Stimulated activated CD4-positive, alpha-beta T cell treated with anti-CD3 and anti-CD28 coated beads, Interleukin-15, amount 100 ng/mL, for 24 hours (primary cell): ENCODE data around the gene ZCCHC18.
"Not testable (repeated sequence)": the region's sequence is repeated elsewhere in the genome, so short reads cannot be mapped to it uniquely, and the experiment has no call there.

Experiments
- DNase-seq: peaks from one replicate; pipeline ENCODE4 v3.0.0-alpha.2; 2020

The ZCCHC18 gene

DNA sequence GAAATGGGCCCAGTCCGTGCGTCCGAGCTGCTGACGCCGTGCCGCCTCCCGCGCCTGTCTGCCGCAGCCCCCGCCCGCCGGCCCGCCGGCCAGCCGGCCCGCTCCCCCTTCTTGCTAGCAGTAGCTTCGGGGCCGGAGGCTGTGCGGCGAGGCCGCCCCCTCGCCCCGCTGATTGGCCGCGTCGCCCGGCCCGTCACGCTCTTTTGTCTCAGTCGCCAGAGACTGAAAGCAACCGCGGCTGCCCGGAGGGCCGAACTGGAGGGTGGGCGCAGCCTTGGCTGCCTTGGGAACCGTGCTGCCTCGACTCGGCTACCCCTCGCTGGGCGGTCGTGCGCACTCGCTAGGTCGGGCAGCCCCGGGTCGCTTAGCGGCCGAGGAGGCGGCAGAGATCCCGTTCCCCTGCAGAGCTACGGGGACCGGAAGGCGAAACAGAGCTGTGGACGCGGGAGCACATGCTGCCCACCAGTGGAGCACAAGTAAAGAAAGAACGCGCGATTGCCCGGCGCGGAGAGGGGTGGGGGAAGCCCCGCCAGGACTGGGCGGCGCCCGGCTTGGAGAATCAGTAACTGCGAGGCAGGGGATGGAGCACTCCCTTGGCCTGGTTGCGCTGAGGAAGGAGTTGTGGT is at the start of gene ZCCHC18:
TSS of gene ZCCHC18 (plus strand) at position 198 of the 626 bp plus-strand sequence. CDS start 1,589 bp downstream, outside the sequence.
- peak; percentile 48 for DNase-seq

DNA sequence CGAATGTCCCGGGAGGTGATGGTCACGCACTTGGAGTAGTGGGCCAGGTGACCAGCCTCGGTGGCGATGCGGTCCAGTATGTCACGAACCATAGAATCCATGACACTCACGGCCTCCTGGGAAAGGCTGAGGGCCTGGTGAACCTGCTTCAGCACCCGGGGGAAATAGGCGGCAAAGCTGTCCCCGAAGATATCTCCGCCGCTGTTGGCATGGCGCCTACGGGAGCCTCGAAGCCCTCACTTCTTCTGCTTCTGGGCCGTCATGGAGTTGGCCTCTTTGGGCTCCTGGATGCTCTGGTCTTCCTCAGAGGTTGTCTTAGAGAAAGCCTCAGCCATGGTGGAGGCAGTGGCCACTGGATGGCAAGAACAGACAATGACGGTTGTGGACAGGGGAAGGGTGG is 49.7 kb upstream of the ZCCHC18 start:
- DNase-seq: not testable (repeated sequence)

DNA sequence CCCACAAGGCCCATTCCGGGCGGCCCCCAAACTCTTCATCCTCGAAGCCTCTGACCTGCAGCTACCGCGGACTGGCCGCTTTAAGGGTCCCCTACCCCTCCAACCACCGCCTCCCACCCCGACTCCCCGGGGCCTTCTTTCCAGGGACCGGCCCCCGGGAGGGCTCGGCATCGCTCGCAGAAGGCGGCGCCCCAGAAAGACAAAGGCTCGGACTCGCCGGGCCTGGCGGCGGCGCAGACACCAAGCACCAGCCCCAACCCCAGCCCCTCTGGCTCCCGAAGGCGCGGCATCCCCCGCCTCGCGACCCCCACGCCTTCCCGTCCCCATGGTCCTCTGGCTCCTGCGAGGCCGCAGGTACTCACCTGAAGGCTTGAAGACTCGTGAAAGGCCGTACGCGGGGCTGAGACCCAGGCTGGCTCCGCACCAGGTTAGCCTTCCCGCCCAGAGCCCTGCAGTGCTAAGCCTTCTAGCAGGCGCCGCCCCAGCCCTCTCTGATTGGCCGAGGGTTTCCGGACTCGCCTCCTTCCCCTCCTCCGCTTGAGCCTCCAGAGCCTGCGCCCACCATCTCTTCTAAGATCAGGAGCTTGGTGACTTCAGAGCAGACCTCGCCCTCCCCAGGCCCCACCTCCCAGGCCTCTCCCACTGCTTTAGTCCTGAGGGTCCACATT is 36.4 kb upstream of the ZCCHC18 start, which contains the start of gene TMSB15C:
TSS of gene TMSB15C (minus strand) at position 459 of the 668 bp plus-strand sequence.
- not testable (repeated sequence) for DNase-seq

DNA sequence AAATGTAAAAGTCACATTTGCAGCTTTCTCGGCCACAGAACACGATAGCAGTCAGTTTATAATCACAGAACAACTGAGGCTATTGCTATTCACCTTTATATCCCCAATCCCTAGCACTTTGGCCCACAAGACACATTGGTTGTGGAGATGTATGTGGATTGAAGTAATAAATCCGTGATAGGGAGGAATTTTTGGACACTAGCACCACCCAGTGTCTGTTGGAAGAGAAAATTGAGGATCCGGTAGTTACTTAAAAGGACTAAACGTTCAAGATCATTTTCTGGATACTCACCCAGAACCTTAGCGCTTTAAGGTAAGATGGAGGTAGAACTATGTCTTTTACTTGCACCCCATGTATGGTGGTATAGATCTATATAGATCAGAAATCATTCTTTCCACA is 34.5 kb upstream of the ZCCHC18 start:
- DNase-seq: not testable (repeated sequence)

DNA sequence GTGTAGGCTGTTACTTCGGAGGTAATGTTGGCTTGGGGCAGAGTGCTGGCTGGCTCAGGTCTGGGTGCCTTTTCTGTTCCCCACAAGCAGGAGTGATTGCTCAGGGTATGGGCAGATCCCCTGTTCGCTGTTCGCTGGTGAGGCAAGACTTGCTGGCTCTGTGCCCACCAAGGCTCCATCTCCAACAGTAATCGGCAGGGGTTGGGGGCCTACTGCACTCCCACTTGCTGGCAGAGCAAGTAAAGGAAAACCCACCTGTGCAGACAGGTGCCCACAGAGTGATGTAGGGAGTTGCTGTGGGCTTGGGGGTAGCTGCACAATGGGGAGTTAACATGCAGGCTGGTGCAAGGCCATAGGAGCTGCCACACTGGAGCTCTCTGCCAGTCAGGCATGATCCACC is 28.3 kb upstream of the ZCCHC18 start:
- DNase-seq: no peak

DNA sequence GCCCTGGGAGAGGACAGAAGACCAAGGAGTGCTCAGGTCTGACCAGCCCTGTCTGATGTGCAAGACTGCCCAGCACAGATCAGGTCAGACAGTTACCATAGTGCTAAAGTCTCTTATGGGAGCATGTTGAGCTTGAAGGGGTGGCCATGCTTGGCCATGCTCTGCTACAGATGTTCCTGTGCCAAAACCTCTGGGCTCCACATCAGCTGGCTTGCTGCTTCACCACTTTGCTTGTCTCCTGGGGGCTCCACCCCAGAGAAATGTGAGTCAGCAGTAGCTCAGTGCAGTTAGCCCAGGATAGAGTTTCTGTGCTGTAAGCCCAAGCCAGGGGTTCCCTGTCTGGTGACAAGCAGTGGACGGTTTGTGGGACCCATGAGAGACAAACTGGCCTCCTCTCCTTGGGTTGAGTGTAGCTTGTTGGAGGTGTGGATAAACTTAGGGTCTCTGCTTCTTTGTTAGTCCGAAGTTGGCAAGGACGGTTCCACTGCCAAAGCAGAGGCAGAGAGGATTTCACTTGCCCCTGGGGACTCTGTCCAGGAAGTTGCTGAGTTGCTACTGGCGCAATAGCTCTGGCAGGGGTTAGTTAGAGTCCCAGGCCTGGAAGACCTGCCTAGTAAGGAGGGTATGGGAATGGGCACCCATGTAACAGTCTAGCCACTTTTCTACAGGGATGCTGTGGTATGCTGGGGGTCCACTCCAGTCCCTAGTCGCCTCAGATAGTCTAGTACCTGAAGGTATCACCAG is 27.6 kb upstream of the ZCCHC18 start:
- no peak for DNase-seq

DNA sequence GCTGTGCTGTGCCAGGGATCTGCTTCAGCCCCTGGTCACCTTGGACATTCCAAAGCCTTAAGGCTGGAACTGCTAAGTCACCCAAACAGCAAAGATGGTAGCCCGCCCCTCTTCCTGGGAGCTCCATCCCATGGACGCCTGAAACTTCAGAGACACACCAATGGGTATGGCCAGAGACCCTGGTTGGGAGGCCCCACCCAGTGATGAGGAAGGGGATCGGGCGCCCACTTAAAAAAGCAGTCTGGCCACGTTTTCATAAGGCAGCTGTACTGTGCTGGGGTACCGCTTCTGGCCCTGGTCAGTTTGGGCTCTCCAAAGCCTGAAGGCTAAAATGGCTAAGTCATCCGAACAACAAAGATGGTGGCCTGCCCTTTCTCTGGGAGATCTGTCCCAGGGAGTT is 26.8 kb upstream of the ZCCHC18 start:
- DNase-seq: no peak

DNA sequence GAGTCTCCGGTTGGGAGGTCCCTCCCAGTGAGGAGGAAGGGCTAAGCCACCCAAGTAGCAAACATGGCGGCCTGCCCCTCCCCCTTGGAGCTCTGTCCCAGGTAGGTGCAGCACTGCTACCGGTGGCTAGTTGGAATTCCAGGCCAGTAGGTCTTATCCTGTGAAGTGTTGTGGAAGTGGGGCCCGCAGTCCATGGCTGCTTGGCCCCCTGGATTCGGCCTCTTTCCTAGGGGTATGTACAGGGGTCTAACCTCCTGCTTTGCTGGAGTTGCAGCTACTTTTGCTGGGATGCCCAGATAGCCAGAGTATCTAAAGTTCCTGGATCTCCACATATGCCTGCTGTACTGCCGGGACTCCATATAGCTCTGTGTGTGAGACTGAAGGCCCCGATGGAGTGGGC is 26.4 kb upstream of the ZCCHC18 start:
- DNase-seq: no peak

DNA sequence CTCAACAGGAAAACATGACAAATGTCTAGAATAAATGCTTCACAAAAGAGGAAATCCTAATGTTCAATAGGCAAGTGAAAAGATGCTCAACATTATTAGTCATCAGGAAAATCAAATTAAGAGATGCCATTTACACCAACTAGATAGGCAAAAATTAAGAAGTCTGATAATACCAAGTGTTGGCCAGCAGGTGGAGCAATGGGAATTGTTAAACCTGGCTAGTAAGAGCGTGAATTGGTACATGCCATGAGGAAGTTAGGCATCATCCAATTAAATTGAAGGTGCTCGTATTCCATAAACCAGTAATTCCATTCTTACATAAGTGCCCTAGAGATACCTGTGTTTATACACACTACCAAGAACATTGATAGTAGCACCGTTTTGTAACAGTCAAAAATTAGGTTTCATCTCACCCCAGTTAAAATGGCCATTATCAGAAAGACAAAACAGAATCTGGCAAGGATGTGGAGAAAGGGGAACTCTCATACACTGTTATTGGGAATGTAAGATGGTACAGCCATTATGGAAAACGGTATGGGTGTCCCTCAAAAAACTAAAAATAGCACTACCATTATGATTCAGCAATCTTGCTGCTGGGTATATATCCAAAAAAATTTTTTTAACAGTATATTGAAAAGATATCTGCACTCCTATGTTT is 14.0 kb upstream of the ZCCHC18 start:
- DNase-seq: peak; percentile 54

DNA sequence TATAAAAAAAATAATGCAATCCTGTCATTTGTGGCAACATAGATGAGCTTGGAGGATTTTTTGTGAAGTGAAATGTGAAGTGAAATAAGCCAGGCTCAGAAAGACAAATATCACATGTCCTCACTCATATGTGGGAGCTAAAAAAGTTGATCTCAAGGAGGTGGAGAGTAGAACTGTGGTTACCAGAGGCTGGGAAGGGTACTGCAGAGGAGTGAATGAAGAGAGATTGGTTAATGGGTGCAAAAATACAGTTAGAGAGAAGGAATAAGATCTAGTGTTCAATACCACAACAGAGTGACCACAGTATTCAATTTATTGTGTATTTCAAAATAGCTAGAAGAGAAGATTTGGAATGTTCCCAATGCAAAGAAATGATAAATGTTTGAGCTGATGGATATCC is 13.4 kb upstream of the ZCCHC18 start:
- no peak for DNase-seq

DNA sequence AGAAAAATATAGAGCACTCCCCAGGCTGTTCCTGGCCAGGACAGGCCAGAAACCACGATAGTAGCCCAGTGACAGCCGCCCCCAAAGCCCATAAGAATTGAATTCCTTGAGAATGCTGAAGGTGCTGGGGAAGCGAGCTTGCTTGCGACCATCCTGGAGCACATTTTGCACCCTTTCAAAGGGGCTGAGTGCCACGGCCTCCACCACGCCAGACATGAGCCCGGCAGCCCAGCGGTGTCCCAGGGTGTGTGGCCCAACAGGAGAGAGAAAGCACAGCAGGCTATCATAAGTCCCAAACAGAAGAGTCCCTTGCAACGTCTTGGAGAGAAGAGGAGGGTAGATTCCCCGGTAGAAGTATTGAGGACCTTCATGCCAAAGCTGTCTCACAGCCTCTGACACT is 7.6 kb upstream of the ZCCHC18 start:
- DNase-seq: no peak

DNA sequence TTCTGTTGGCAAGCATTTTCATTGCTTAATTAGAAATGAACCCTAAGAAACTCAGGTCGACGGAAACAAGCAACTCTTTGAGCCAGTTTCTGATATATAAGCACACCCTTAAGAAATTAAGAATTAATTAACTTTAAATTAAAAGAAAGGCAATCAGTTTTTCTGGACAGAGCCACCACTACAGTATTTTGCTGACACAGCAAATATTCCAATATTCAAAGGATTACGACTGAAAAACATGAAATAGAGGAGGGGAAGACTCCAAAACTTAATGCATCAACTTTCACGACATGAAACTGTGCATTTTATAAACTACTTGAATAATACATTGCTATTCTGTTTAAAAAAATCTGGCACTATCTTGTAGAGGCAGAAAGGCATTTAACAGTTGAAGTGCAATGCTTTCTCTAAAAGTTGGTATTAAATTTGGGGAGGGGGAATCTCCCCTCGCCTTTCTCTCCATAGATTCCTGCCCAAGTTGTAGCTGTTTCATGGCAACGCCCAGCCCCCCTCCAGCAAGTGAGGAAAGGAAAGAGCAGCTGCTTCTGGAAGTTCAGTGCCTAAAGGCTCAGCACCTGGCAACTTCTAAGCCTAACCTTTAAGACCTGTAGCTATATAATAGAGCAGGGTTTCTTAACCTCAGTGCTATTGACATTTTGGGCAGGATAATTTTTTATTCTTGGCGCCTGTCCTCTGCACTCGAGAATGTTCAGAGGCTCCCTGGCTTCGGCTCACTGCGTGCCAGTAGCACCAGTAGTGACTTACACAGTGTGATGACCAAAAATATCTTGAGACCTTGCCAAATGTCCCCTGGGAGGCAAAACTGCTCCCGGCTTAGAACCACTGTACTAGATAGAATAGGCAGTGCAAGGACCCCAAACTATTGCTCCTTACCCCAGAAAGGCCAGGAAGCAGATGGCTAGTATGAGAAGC is 6.7 kb upstream of the ZCCHC18 start:
- DNase-seq: no peak

DNA sequence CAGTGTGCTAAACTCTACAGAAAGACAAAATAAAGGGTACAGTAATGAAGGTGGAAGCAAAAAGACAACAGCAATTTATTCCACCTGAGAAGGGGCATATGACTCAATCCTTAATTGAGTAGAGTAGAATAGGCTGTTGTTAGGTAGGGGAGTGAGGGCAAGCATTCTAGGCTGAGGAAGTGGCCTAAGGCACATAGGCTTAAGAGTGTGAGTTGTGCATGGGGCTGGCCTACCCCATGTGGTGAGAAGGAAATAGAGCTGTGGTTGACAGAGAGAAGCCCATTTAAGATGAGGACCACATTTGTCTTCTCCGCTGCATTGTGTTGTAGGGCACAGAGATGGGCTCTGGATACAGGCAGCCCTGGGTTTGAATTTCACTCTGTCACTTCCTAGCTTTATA is 3.4 kb upstream of the ZCCHC18 start:
- no peak for DNase-seq

DNA sequence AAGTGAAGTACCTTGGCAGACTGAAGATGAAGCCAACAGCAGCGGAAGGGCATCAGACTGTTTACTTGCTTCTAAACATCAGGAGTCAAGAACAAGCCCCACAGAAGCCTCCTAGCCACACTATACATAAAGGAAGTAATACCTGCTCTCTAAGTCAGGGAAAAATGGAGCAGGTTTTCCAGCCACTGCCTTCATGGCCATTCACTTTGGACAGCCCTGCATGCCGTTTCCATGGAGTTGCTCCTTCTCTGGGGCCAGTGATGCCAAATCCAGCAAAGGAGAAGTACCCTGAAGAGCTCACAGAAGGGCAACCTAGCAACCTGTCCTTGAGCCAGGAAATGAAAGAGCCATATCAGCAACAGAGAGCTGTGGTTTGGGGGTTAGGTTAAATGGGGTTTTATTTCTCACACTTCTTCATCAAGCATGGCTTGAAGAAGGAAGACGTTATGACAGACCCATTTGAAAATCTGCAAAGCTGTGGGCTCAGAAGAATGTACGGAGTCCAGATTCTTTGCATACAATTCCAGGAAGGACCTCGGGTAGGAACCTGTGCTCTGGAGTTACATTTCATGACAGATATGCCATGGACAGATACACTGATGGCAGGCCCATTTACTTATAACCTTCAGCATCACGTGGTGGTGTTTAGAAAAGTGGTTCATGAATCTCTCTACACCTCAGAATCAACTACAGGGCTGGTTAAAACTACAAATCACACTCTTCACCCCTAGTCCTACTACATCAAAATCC is 1.7 kb upstream of the ZCCHC18 start:
- DNase-seq: not testable (repeated sequence)

DNA sequence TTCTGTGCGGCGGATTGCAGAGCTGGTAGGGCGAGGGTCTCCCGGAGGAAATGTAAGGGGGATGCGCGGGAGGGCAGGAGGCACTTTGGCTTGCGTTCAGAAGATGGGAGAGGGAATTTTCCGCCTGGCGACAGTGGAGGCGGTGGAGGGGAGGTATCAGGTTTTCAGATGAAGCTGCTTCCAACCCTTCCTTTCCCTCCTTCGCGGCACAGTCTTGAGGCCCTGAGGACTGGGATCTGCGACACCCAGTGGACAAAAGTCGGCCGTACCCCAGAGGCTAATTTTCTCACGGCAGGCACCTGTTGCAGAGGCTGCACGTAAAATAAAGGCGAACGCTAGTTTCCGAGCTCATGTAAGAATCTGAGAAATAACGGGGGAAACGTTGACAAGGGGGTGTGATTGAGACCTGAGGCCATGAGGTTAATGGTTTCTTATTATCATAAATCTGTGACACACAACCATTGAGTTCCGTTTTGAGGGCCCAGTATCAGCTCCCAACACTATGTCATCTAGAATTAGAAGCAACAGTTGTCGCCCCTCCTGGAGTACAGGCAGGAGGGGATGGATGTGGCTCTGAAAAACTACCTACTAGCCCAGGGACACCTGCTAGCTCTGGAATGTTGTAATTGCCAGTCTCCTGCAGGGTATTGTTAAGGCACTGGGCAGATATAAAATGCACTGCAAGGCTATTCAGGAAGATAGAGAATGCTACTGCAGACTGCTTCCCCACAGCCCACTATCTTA is 1.1 kb downstream of the ZCCHC18 start:
- DNase-seq: peak; percentile 65

DNA sequence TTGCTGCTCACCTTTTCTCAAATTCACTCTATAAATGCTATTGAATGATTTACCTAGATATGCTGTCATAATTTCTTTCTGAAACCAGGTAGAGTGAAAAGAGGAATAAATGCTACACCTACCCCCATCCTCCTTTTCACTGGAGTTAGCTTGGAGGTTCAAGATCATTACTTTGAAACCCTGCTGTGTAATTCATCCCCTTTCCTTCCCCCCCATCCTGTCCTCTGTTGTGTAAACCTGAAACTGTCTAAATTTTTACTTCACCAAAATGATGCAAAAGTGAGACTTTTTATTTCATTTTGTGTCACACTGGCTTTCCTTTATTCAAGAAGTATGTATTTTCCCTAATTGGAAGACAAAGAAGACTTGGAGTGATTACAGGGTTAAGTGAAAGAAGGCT is 5.4 kb downstream of the ZCCHC18 start:
- no peak for DNase-seq

DNA sequence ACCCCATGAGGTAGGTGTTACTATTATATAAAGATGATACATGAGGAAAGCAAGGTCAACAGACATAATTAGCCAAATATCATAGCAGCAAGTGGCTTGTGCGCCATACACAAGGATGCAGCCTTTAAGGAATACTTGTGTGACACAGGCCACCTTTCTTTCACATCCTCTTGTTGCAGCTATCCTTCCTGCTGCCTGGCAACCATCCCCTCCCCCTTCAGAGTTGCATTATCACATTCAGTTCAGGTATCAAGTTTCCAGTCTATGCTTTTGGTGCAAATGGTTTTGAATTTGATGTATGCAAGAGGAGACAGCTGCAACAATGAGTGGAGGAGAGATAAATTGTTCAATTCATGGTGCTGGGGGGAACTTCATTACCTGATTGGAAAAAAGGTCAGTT is 6.4 kb downstream of the ZCCHC18 start:
- no peak for DNase-seq

DNA sequence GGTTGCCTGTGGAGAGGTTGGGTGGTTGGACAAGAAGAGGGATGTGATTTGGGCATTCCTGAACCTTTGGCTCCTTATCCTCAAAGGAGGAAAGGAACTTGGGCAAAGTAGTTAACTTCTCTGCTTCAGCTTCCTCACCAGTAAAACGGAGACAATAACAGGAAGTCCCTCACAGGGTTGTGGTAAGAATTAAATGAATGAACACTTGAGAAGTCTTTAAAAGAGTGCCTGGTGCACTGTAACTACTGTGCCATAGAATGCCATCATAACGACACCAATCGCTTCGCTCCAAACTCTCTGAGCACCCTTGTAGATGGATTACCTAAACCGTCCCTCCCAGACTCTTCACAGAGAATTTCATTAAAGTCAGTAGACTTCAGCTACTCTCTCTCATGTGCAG is 10.5 kb downstream of the ZCCHC18 start:
- DNase-seq: no peak

DNA sequence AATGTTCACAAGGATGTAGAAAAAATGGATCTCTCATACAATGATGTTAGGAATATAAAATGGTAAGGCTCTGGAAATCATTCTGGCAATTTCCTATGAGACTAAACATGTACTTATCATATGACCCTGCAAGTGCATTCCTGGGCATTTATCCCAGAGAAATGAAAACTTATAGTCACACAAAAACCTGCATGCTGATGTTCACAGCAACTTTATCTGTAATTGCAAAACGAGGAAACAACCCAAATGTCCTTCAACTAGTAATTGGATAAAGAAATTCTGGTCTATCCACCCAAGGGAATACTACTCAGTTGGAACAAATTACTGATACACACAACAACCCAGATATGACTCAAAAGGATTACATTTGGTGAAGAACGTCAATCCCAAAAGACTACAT is 14.5 kb downstream of the ZCCHC18 start:
- DNase-seq: no peak

DNA sequence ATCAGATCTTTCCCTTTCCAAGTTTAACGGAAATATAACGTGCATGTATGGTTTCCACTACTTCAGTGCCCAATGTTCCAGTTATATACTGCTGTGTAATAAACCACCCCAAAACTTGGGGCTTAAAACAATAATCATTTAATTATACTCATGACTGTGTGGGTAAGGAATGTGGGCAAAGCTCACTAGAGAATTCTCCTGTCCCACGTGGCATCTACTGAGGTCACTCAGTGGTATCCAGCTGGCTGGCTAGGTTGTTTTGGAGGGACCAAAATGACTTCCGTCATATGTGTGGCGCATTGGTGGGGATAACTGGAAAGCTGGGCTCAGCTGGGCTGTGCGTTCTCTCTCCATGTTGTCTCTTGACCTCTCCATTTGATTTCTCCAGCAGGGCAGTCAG is 18.5 kb downstream of the ZCCHC18 start:
- DNase-seq: no peak
